MM.1S (cell line): ENCODE results near the gene PXT1.

Source experiments
- CTCF ChIP-seq: fragments of 300-600 bp; sonication (generic); IDR thresholded peaks from 2 replicates; pipeline ENCODE4 v1.5.1; 2016; ENCODE audit warnings: antibody characterized with exemption, low read length, mixed read lengths
- EZH2phosphoT487 ChIP-seq: fragments of 300-600 bp; sonication (generic); IDR thresholded peaks from 2 replicates; pipeline ENCODE4 v1.6.1; 2018; ENCODE audit warnings: antibody characterized with exemption, low read length

GRCh38 chr6:36430351-36430750 lies 12.3 kb downstream of the PXT1 start:
- no peak for TF ChIP-seq CTCF
- no peak for TF ChIP-seq EZH2phosphoT487
